Osteoblast (primary cell): ENCODE data around the gene PON1. TPM values are rescaled to one million over a fixed set of nuclear protein-coding genes. Genes with fewer than 3 reads are reported as not detected.

ENCODE experiments used
- DNase-seq: peaks from one replicate; pipeline ENCODE4 v3.0.0; 2011; ENCODE audit warnings: low spot score, mixed read lengths; ENCODE audit not compliant: insufficient read length; ENCODE audit errors: missing footprints
- H2AFZ ChIP-seq: 2 replicates; pipeline ENCODE4 v1.6.0; 2011; ENCODE audit warnings: mild to moderate bottlenecking, low read length
- H3K27ac ChIP-seq: 2 replicates; pipeline ENCODE4 v1.5.1; 2011; ENCODE audit warnings: mild to moderate bottlenecking, low read depth, low read length, moderate library complexity
- H3K27me3 ChIP-seq: 2 replicates; pipeline ENCODE4 v1.6.0; 2012; ENCODE audit warnings: mild to moderate bottlenecking, control low read depth, inconsistent platforms, low read length, moderate library complexity; ENCODE audit not compliant: insufficient read depth
- H3K36me3 ChIP-seq: 2 replicates; pipeline ENCODE4 v1.5.1; 2011; ENCODE audit warnings: mild to moderate bottlenecking, low read length, control low read depth, moderate library complexity; ENCODE audit not compliant: insufficient read depth
- H3K4me1 ChIP-seq: 2 replicates; pipeline ENCODE4 v1.5.1; 2011; ENCODE audit warnings: mild to moderate bottlenecking, low read length, control low read depth, moderate library complexity; ENCODE audit not compliant: insufficient read depth
- H3K4me2 ChIP-seq: 2 replicates; pipeline ENCODE4 v1.6.0; 2011; ENCODE audit warnings: mild to moderate bottlenecking, low read length; ENCODE audit not compliant: insufficient read depth
- H3K4me3 ChIP-seq: fragments of 200-600 bp; sonication (generic); 3 replicates; pipeline ENCODE4 v1.5.1; 2012; ENCODE audit warnings: mild to moderate bottlenecking, low read length, inconsistent platforms; ENCODE audit not compliant: insufficient read depth
- H3K79me2 ChIP-seq: 2 replicates; pipeline ENCODE4 v1.6.0; 2012; ENCODE audit warnings: mild to moderate bottlenecking, low read length, control low read depth, inconsistent platforms; ENCODE audit not compliant: insufficient read depth
- H3K9me3 ChIP-seq: 2 replicates; pipeline ENCODE4 v1.5.1; 2011; ENCODE audit warnings: low read depth, low read length, control low read depth
- H4K20me1 ChIP-seq: 2 replicates; pipeline ENCODE4 v1.6.0; 2012; ENCODE audit warnings: mild to moderate bottlenecking, low read length, control low read depth; ENCODE audit not compliant: insufficient read depth
- total RNA-seq: library from RNA; depleted of rRNA; stranded (reverse); fragments of >200 nt; gene quantifications from 2 replicates; pipeline ENCODE4 v1.2.3, GENCODE V29; 2012
- TF ChIP-seq, protein P1 (sequence below): IDR thresholded peaks from 2 replicates; pipeline ENCODE4 v1.5.1; 2011; ENCODE audit warnings: mild to moderate bottlenecking, low read depth, low read length, moderate library complexity; ENCODE audit errors: extremely low read depth

Gene PON1
- total RNA-seq, 1 donor: not detected

DNA sequence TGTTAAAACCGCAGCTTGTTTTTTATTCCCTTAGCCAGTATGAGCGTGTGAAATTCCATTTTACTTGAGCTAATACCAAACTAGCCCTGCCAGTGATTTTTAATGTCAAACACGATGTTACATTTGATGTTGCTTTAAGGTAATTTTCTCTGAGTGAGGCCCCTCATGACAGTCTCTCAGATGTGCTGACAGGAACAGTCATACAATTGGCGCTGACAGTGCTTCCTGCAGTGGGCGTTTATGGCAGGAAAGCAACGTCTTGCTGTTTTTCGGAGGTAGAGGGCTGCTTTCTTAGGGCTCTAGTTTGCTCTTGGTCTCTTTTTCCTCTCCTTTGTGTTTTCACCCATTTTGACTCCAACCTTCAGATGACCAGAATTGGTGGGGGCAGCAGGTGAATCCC is 19.3 kb downstream of the PON1 start:
- H3K4me2 ChIP-seq: no peak overlapping the region
- H3K36me3 ChIP-seq: no peaks in the 10 kb centered on the region
- peaks cover 13% of the 10 kb centered on the region for H3K27me3 ChIP-seq
- no peaks in the 10 kb centered on the region for H4K20me1 ChIP-seq
- H3K4me3 ChIP-seq: no peak overlapping the region
- DNase-seq: no peak
- TF ChIP-seq, protein P1, sequence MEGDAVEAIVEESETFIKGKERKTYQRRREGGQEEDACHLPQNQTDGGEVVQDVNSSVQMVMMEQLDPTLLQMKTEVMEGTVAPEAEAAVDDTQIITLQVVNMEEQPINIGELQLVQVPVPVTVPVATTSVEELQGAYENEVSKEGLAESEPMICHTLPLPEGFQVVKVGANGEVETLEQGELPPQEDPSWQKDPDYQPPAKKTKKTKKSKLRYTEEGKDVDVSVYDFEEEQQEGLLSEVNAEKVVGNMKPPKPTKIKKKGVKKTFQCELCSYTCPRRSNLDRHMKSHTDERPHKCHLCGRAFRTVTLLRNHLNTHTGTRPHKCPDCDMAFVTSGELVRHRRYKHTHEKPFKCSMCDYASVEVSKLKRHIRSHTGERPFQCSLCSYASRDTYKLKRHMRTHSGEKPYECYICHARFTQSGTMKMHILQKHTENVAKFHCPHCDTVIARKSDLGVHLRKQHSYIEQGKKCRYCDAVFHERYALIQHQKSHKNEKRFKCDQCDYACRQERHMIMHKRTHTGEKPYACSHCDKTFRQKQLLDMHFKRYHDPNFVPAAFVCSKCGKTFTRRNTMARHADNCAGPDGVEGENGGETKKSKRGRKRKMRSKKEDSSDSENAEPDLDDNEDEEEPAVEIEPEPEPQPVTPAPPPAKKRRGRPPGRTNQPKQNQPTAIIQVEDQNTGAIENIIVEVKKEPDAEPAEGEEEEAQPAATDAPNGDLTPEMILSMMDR: no peak
- no peaks in the 10 kb centered on the region for H3K79me2 ChIP-seq
- H3K9me3 ChIP-seq: no peaks in the 10 kb centered on the region
- no peak overlapping the region for H3K27ac ChIP-seq
- no peaks in the 10 kb centered on the region for H3K4me1 ChIP-seq
- H2AFZ ChIP-seq: no peak overlapping the region

DNA sequence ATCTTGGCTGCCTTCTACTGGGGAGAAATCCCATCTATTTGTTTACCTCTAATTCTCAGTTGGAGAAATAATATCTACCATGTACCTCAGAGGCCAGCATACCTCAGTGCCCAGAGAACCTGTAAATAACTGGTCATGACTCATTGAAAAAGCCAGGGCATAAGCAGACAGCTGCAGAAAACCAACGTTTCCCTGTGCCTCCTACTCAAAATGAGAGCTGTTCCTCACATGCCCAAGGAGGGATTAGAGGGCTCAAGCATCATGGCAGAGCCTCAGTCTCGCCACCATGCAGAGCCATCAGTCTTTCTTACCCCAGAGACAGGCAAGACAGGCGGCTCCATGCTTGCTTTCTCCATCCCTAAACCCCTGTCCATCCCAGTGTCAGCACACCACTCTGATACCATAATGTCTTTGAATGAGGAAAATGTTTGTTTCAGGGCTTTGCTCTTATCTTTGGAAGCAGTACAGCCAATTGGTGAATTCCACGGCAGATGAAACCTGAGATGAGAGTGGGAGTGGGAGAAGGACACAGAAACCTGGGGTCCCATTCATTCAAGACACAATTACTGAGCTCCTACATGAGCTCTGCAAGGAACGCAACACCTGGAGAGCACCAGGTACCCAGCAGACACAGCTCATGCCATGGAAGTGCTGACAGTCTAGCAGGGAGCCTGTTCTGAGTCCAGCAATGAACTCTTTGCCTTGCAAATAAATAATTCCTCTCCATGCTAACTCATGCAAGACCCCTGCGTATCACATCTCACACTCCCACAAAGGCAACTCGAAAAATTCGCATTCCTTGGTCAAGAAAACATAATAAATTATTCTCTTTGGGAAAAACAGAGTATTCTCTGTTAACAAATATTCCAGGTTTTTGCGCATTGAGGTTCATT is 21.1 kb downstream of the PON1 start:
- Histone ChIP-seq H4K20me1 (no peaks in the 10 kb centered on the region), H3K27ac (no peak overlapping the region), H3K9me3 (no peaks in the 10 kb centered on the region), H3K27me3 (peaks cover 13% of the 10 kb centered on the region), H3K4me3 (no peak overlapping the region), H3K36me3 (no peaks in the 10 kb centered on the region), H3K4me1 (no peaks in the 10 kb centered on the region), H3K4me2 (no peak overlapping the region), H2AFZ (no peak overlapping the region), H3K79me2 (no peaks in the 10 kb centered on the region)
- TF ChIP-seq, protein P1: no peak
- peak; percentile 31 for DNase-seq

- Histone ChIP-seq H3K27ac (no peak overlapping the region), H3K36me3 (no peaks in the 10 kb centered on the region), H3K4me1 (no peaks in the 10 kb centered on the region), H3K4me2 (no peak overlapping the region), H3K79me2 (no peaks in the 10 kb centered on the region), H3K27me3 (peaks cover 5% of the 10 kb centered on the region), H3K9me3 (no peaks in the 10 kb centered on the region), H2AFZ (no peak overlapping the region), H3K4me3 (no peak overlapping the region), H4K20me1 (no peaks in the 10 kb centered on the region)
- TF ChIP-seq, protein P1: no peak
- DNase-seq: no peak
Measured at GRCh38 chr7:95298091-95298490, 26.2 kb downstream of the PON1 start.

DNA sequence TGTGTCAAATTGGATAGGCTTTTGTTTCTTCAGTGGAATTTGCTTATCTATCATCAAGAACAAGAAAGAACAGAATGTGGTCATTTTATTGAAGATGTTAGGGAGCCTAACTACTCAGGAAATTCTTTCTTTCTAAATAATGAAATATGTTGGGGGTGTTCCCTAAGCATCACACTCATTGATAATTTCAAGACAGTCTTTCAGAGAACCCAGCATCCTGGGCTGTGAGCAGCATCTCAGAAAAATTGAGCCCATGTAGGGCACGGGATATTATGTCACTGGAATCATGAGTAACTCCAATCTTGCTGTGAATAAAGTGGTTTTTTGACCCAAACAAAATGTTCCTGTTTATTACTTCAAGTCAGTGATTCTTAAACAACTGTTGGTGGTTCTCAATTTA is 27.3 kb downstream of the PON1 start:
- no peaks in the 10 kb centered on the region for H3K9me3 ChIP-seq
- peaks cover 5% of the 10 kb centered on the region for H3K27me3 ChIP-seq
- no peaks in the 10 kb centered on the region for H3K79me2 ChIP-seq
- H3K4me2 ChIP-seq: no peak overlapping the region
- no peaks in the 10 kb centered on the region for H3K4me1 ChIP-seq
- TF ChIP-seq, protein P1: no peak
- no peak for DNase-seq
- H3K4me3 ChIP-seq: no peak overlapping the region
- no peaks in the 10 kb centered on the region for H3K36me3 ChIP-seq
- H2AFZ ChIP-seq: no peak overlapping the region
- no peaks in the 10 kb centered on the region for H4K20me1 ChIP-seq
- H3K27ac ChIP-seq: no peak overlapping the region
